ENCODE measurements around the gene ZSCAN30.

ZSCAN30 gene

GRCh38 chr18:35303610-35304009 is 13.6 kb upstream of the ZSCAN30 start:
- no peaks in the 10 kb centered on the region for H3K4me1 ChIP-seq (ENCODE audit: insufficient read depth, low read length)
- peaks cover 65% of the 10 kb centered on the region for H3K9me3 ChIP-seq (ENCODE audit: low read length)
- peaks cover 46% of the 10 kb centered on the region for H3K36me3 ChIP-seq (ENCODE audit: insufficient read depth, low read length)

GRCh38 chr18:35296060-35296459 is 6.0 kb upstream of the ZSCAN30 start:
- H3K9me3 ChIP-seq (ENCODE audit: low read length): peaks cover 38% of the 10 kb centered on the region
- no peaks in the 10 kb centered on the region for H3K27me3 ChIP-seq (ENCODE audit: insufficient read depth, low read length)
- peaks cover 6% of the 10 kb centered on the region for H3K4me1 ChIP-seq (ENCODE audit: insufficient read depth, low read length)
- no peak overlapping the region for H2AFZ ChIP-seq (ENCODE audit: low read depth, low read length)
- peaks cover 59% of the 10 kb centered on the region for H3K36me3 ChIP-seq (ENCODE audit: insufficient read depth, low read length)
- no peak overlapping the region for H3K4me3 ChIP-seq (ENCODE audit: low read length)

More at GRCh38 chr18:35303610-35304009, 13.6 kb upstream of the ZSCAN30 start:
- H2AFZ ChIP-seq (ENCODE audit: low read depth, low read length): no peak overlapping the region
- no peak overlapping the region for H3K4me3 ChIP-seq (ENCODE audit: low read length)
- H3K27me3 ChIP-seq (ENCODE audit: insufficient read depth, low read length): no peaks in the 10 kb centered on the region

- no peak overlapping the region for H2AFZ ChIP-seq (ENCODE audit: low read depth, low read length)
- peaks cover 15% of the 10 kb centered on the region for H3K4me1 ChIP-seq (ENCODE audit: insufficient read depth, low read length)
- H3K27me3 ChIP-seq (ENCODE audit: insufficient read depth, low read length): no peaks in the 10 kb centered on the region
- peak overlapping the region; percentile 86 for H3K4me3 ChIP-seq (ENCODE audit: low read length)
- H3K36me3 ChIP-seq (ENCODE audit: insufficient read depth, low read length): peaks cover 36% of the 10 kb centered on the region
- H3K9me3 ChIP-seq (ENCODE audit: low read length): peaks cover 18% of the 10 kb centered on the region
Measured at GRCh38 chr18:35291166-35291565, 1.1 kb upstream of the ZSCAN30 start.

- Histone ChIP-seq H3K27me3 (ENCODE audit: insufficient read depth, low read length) (no peaks in the 10 kb centered on the region), H3K4me1 (ENCODE audit: insufficient read depth, low read length) (peaks cover 15% of the 10 kb centered on the region), H3K4me3 (ENCODE audit: low read length) (peak overlapping the region; percentile 86), H3K36me3 (ENCODE audit: insufficient read depth, low read length) (peaks cover 22% of the 10 kb centered on the region), H3K9me3 (ENCODE audit: low read length) (peaks cover 14% of the 10 kb centered on the region), H2AFZ (ENCODE audit: low read depth, low read length) (peak overlapping the region; percentile 90)
Measured at GRCh38 chr18:35289727-35290093, 319 bp downstream of the ZSCAN30 start.

- Histone ChIP-seq H3K27me3 (ENCODE audit: insufficient read depth, low read length) (no peaks in the 10 kb centered on the region), H3K4me1 (ENCODE audit: insufficient read depth, low read length) (peaks cover 15% of the 10 kb centered on the region)
Measured at GRCh38 chr18:35289293-35289692, 736 bp downstream of the ZSCAN30 start.

GRCh38 chr18:35284841-35285240 is 5.2 kb downstream of the ZSCAN30 start:
- Histone ChIP-seq H3K36me3 (ENCODE audit: insufficient read depth, low read length) (no peaks in the 10 kb centered on the region), H2AFZ (ENCODE audit: low read depth, low read length) (no peak overlapping the region), H3K27me3 (ENCODE audit: insufficient read depth, low read length) (no peaks in the 10 kb centered on the region), H3K4me1 (ENCODE audit: insufficient read depth, low read length) (peaks cover 5% of the 10 kb centered on the region), H3K4me3 (ENCODE audit: low read length) (no peak overlapping the region), H3K9me3 (ENCODE audit: low read length) (peaks cover 19% of the 10 kb centered on the region)

More at GRCh38 chr18:35289293-35289692, 736 bp downstream of the ZSCAN30 start:
- Histone ChIP-seq H3K4me3 (ENCODE audit: low read length) (peak overlapping the region; percentile 86), H3K9me3 (ENCODE audit: low read length) (peaks cover 14% of the 10 kb centered on the region), H2AFZ (ENCODE audit: low read depth, low read length) (peak overlapping the region; percentile 90), H3K36me3 (ENCODE audit: insufficient read depth, low read length) (peaks cover 18% of the 10 kb centered on the region)

- Histone ChIP-seq H3K9me3 (ENCODE audit: low read length) (peaks cover 20% of the 10 kb centered on the region), H3K4me3 (ENCODE audit: low read length) (no peak overlapping the region), H3K4me1 (ENCODE audit: insufficient read depth, low read length) (peaks cover 2% of the 10 kb centered on the region), H2AFZ (ENCODE audit: low read depth, low read length) (no peak overlapping the region), H3K36me3 (ENCODE audit: insufficient read depth, low read length) (no peaks in the 10 kb centered on the region), H3K27me3 (ENCODE audit: insufficient read depth, low read length) (no peaks in the 10 kb centered on the region)
Measured at GRCh38 chr18:35283923-35284794, 5.9 kb downstream of the ZSCAN30 start.

- Histone ChIP-seq H3K36me3 (ENCODE audit: insufficient read depth, low read length) (no peaks in the 10 kb centered on the region), H3K27me3 (ENCODE audit: insufficient read depth, low read length) (no peaks in the 10 kb centered on the region), H2AFZ (ENCODE audit: low read depth, low read length) (no peak overlapping the region), H3K4me1 (ENCODE audit: insufficient read depth, low read length) (no peaks in the 10 kb centered on the region), H3K4me3 (ENCODE audit: low read length) (no peak overlapping the region), H3K9me3 (ENCODE audit: low read length) (peaks cover 22% of the 10 kb centered on the region)
Measured at GRCh38 chr18:35282353-35282752, 7.7 kb downstream of the ZSCAN30 start.

- H3K36me3 ChIP-seq (ENCODE audit: insufficient read depth, low read length): no peaks in the 10 kb centered on the region
- H3K4me3 ChIP-seq (ENCODE audit: low read length): no peak overlapping the region
- no peaks in the 10 kb centered on the region for H3K27me3 ChIP-seq (ENCODE audit: insufficient read depth, low read length)
- H2AFZ ChIP-seq (ENCODE audit: low read depth, low read length): no peak overlapping the region
- no peaks in the 10 kb centered on the region for H3K4me1 ChIP-seq (ENCODE audit: insufficient read depth, low read length)
- peaks cover 12% of the 10 kb centered on the region for H3K9me3 ChIP-seq (ENCODE audit: low read length)
Measured at GRCh38 chr18:35278969-35279368, 11.1 kb downstream of the ZSCAN30 start.

- Histone ChIP-seq H2AFZ (ENCODE audit: low read depth, low read length) (no peak overlapping the region), H3K4me1 (ENCODE audit: insufficient read depth, low read length) (no peaks in the 10 kb centered on the region), H3K36me3 (ENCODE audit: insufficient read depth, low read length) (no peaks in the 10 kb centered on the region), H3K27me3 (ENCODE audit: insufficient read depth, low read length) (no peaks in the 10 kb centered on the region), H3K9me3 (ENCODE audit: low read length) (peaks cover 3% of the 10 kb centered on the region), H3K4me3 (ENCODE audit: low read length) (no peak overlapping the region)
Measured at GRCh38 chr18:35278085-35278484, 11.9 kb downstream of the ZSCAN30 start.

- Histone ChIP-seq H2AFZ (ENCODE audit: low read depth, low read length) (no peak overlapping the region), H3K36me3 (ENCODE audit: insufficient read depth, low read length) (no peaks in the 10 kb centered on the region), H3K27me3 (ENCODE audit: insufficient read depth, low read length) (no peaks in the 10 kb centered on the region), H3K4me1 (ENCODE audit: insufficient read depth, low read length) (no peaks in the 10 kb centered on the region), H3K9me3 (ENCODE audit: low read length) (peaks cover 3% of the 10 kb centered on the region), H3K4me3 (ENCODE audit: low read length) (no peak overlapping the region)
Measured at GRCh38 chr18:35277633-35278032, 12.4 kb downstream of the ZSCAN30 start.

GRCh38 chr18:35276267-35276666 is 13.8 kb downstream of the ZSCAN30 start:
- Histone ChIP-seq H3K36me3 (ENCODE audit: insufficient read depth, low read length) (no peaks in the 10 kb centered on the region), H2AFZ (ENCODE audit: low read depth, low read length) (no peak overlapping the region), H3K27me3 (ENCODE audit: insufficient read depth, low read length) (no peaks in the 10 kb centered on the region), H3K4me3 (ENCODE audit: low read length) (no peak overlapping the region), H3K4me1 (ENCODE audit: insufficient read depth, low read length) (no peaks in the 10 kb centered on the region), H3K9me3 (ENCODE audit: low read length) (peaks cover 3% of the 10 kb centered on the region)

GRCh38 chr18:35271656-35272055 is 18.4 kb downstream of the ZSCAN30 start:
- Histone ChIP-seq H2AFZ (ENCODE audit: low read depth, low read length) (no peak overlapping the region), H3K36me3 (ENCODE audit: insufficient read depth, low read length) (peaks cover 2% of the 10 kb centered on the region), H3K9me3 (ENCODE audit: low read length) (peaks cover 8% of the 10 kb centered on the region), H3K4me1 (ENCODE audit: insufficient read depth, low read length) (no peaks in the 10 kb centered on the region), H3K4me3 (ENCODE audit: low read length) (no peak overlapping the region), H3K27me3 (ENCODE audit: insufficient read depth, low read length) (no peaks in the 10 kb centered on the region)

All from neuron (in vitro differentiated cells).